PC-9 (cell line): Measurements from ENCODE around the gene CADPS2.

Source experiments
- CTCF ChIP-seq: fragments of 200-600 bp; sonication (generic); conservative IDR thresholded peaks from 2 replicates; pipeline ENCODE4 v1.6.1; 2017; ENCODE audit warnings: mixed run types, antibody characterized with exemption, mild to moderate bottlenecking, moderate library complexity
- EZH2 ChIP-seq: fragments of 200-600 bp; sonication (generic); IDR thresholded peaks from 2 replicates; pipeline ENCODE4 v1.8.0; 2017; ENCODE audit warnings: antibody characterized with exemption, low read depth

- TF ChIP-seq CTCF (no peak), EZH2 (no peak)
These were observed 213.7 kb downstream of the CADPS2 start for GRCh38 chr7:122672536-122672935.
